GM21360 (cell line): ENCODE results near the gene CLDN16.

Experiments used
- ATAC-seq: cut with Tn5 transposase; IDR thresholded peaks from one replicate; pipeline ENCODE4 v1.9.1; 2021; ENCODE audit warnings: mild to moderate bottlenecking, moderate library complexity; ENCODE audit not compliant: unreplicated experiment

CLDN16 gene

GRCh38 chr3:190387578-190388213 lies at the start of gene CLDN16:
TSS of gene CLDN16 (plus strand) at chr3:190388163. CDS start at chr3:190388330, 167 bp downstream.
- ATAC-seq = no peak

- no peak for ATAC-seq
Observed at GRCh38 chr3:190338717-190339116, 49.2 kb upstream of the CLDN16 start.

- ATAC-seq = no peak
Observed at GRCh38 chr3:190339130-190339529, 48.8 kb upstream of the CLDN16 start.

GRCh38 chr3:190340071-190340470 lies 47.9 kb upstream of the CLDN16 start:
- ATAC-seq = no peak

- ATAC-seq = no peak
Observed at GRCh38 chr3:190345027-190345821, 42.7 kb upstream of the CLDN16 start.

- no peak for ATAC-seq
Observed at GRCh38 chr3:190345878-190346277, 42.1 kb upstream of the CLDN16 start.

- no peak for ATAC-seq
Observed at GRCh38 chr3:190346541-190346940, 41.4 kb upstream of the CLDN16 start.

- no peak for ATAC-seq
Observed at GRCh38 chr3:190352861-190353457, 35.0 kb upstream of the CLDN16 start.

- ATAC-seq = no peak
Observed at GRCh38 chr3:190356246-190356645, 31.7 kb upstream of the CLDN16 start.

- no peak for ATAC-seq
Observed at GRCh38 chr3:190357468-190357867, 30.5 kb upstream of the CLDN16 start.

GRCh38 chr3:190359813-190360212 lies 28.1 kb upstream of the CLDN16 start:
- ATAC-seq = no peak

- no peak for ATAC-seq
Observed at GRCh38 chr3:190360228-190360627, 27.7 kb upstream of the CLDN16 start.

GRCh38 chr3:190361791-190362190 lies 26.2 kb upstream of the CLDN16 start:
- ATAC-seq = no peak

- ATAC-seq = no peak
Observed at GRCh38 chr3:190362258-190362657, 25.7 kb upstream of the CLDN16 start.

- ATAC-seq = no peak
Observed at GRCh38 chr3:190366133-190366532, 21.8 kb upstream of the CLDN16 start.

GRCh38 chr3:190368881-190369280 lies 19.1 kb upstream of the CLDN16 start:
- ATAC-seq = no peak

- ATAC-seq = no peak
Observed at GRCh38 chr3:190369668-190370295, 18.2 kb upstream of the CLDN16 start.

GRCh38 chr3:190370369-190370768 lies 17.6 kb upstream of the CLDN16 start:
- no peak for ATAC-seq

- no peak for ATAC-seq
Observed at GRCh38 chr3:190371152-190371551, 16.8 kb upstream of the CLDN16 start.

- no peak for ATAC-seq
Observed at GRCh38 chr3:190375246-190375645, 12.7 kb upstream of the CLDN16 start.

- ATAC-seq = no peak
Observed at GRCh38 chr3:190375671-190376070, 12.3 kb upstream of the CLDN16 start.
